B cell (primary cell): ENCODE results near the gene APP.

Experiments
- EZH2 ChIP-seq: IDR thresholded peaks from 2 replicates; pipeline ENCODE4 v1.6.1; 2012; ENCODE audit warnings: borderline replicate concordance, low read depth, mild to moderate bottlenecking, moderate library complexity, low read length; ENCODE audit not compliant: insufficient read depth, poor library complexity, severe bottlenecking
- TF ChIP-seq, protein P1 (sequence below): fragments of 200-600 bp; IDR thresholded peaks from one replicate; pipeline ENCODE4 v1.8.0; 2022; ENCODE audit warnings: antibody characterized with exemption, mild to moderate bottlenecking

- TF ChIP-seq, protein P1, sequence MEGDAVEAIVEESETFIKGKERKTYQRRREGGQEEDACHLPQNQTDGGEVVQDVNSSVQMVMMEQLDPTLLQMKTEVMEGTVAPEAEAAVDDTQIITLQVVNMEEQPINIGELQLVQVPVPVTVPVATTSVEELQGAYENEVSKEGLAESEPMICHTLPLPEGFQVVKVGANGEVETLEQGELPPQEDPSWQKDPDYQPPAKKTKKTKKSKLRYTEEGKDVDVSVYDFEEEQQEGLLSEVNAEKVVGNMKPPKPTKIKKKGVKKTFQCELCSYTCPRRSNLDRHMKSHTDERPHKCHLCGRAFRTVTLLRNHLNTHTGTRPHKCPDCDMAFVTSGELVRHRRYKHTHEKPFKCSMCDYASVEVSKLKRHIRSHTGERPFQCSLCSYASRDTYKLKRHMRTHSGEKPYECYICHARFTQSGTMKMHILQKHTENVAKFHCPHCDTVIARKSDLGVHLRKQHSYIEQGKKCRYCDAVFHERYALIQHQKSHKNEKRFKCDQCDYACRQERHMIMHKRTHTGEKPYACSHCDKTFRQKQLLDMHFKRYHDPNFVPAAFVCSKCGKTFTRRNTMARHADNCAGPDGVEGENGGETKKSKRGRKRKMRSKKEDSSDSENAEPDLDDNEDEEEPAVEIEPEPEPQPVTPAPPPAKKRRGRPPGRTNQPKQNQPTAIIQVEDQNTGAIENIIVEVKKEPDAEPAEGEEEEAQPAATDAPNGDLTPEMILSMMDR, result no peak
- TF ChIP-seq EZH2, result no peak
Observed at GRCh38 chr21:25967181-25967900, 203.2 kb downstream of the APP start.
